Measurements from ENCODE around the gene ABCA5.

- no peak for TF ChIP-seq TAF1 (IDR thresholded peaks at IDR 0.05; ENCODE audit: borderline replicate concordance, low read depth, low read length)
- TF ChIP-seq CTCF (IDR thresholded peaks at IDR 0.05), result no peak
- TF ChIP-seq MEF2A (IDR thresholded peaks at IDR 0.05; ENCODE audit: borderline replicate concordance, low read depth), result no peak
- no peak for TF ChIP-seq POLR2AphosphoS5 (IDR thresholded peaks at IDR 0.05; ENCODE audit: low read depth, low read length)
Measured at GRCh38 chr17:69342896-69343644, 16.1 kb upstream of the ABCA5 start.

All from SK-N-SH (cell line).